ENCODE results near the gene KCNG1. TPM values are rescaled to one million over a fixed set of nuclear protein-coding genes. Genes with fewer than 3 reads are reported as not detected.

Gene KCNG1
- total RNA-seq, 1 donor from 2014 or later: 5.8 TPM

- Mint-ChIP-seq H3K27ac (ENCODE audit: unreplicated experiment) (no peak overlapping the region), H3K27me3 (ENCODE audit: low read depth) (peaks cover 6% of the 10 kb centered on the region), H3K36me3 (ENCODE audit: low read depth) (no peaks in the 10 kb centered on the region), H3K9me3 (no peaks in the 10 kb centered on the region), H3K4me1 (peaks cover under 1% of the 10 kb centered on the region), H3K4me3 (no peak overlapping the region)
- TF ChIP-seq, protein P1, sequence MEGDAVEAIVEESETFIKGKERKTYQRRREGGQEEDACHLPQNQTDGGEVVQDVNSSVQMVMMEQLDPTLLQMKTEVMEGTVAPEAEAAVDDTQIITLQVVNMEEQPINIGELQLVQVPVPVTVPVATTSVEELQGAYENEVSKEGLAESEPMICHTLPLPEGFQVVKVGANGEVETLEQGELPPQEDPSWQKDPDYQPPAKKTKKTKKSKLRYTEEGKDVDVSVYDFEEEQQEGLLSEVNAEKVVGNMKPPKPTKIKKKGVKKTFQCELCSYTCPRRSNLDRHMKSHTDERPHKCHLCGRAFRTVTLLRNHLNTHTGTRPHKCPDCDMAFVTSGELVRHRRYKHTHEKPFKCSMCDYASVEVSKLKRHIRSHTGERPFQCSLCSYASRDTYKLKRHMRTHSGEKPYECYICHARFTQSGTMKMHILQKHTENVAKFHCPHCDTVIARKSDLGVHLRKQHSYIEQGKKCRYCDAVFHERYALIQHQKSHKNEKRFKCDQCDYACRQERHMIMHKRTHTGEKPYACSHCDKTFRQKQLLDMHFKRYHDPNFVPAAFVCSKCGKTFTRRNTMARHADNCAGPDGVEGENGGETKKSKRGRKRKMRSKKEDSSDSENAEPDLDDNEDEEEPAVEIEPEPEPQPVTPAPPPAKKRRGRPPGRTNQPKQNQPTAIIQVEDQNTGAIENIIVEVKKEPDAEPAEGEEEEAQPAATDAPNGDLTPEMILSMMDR (conservative IDR thresholded peaks at IDR 0.05): no peak
- DNase-seq (ENCODE audit: low read depth, low spot score): no peak
These were observed 25.7 kb downstream of the KCNG1 start for GRCh38 chr20:50996901-50997865.

DNA sequence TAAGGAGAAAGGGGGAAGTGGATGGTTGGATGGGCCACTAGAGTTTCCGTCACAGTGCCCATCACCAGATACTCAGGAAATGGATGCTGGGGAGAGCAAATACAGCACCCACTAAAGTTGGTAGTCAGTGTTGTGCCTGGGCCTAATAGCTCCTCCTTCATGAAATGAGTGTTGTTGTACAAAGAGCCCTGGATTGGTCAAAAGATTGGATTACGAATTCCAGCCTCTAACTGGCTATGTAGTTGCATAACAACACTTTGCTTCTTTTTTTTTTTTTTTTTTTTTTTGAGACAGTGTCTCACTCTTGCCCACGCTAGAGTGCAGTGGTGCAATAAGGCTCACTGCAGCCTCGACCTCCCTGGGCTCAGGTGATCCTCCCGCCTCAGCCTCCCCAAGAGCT lies 27.4 kb downstream of the KCNG1 start:
- no peak overlapping the region for H3K27ac Mint-ChIP-seq (ENCODE audit: unreplicated experiment)
- H3K27me3 Mint-ChIP-seq (ENCODE audit: low read depth): peaks cover 6% of the 10 kb centered on the region
- no peaks in the 10 kb centered on the region for H3K36me3 Mint-ChIP-seq (ENCODE audit: low read depth)
- H3K4me3 Mint-ChIP-seq: no peak overlapping the region
- DNase-seq (ENCODE audit: low read depth, low spot score): no peak
- H3K4me1 Mint-ChIP-seq: no peaks in the 10 kb centered on the region
- TF ChIP-seq, protein P1 (conservative IDR thresholded peaks at IDR 0.05): no peak
- no peaks in the 10 kb centered on the region for H3K9me3 Mint-ChIP-seq

DNA sequence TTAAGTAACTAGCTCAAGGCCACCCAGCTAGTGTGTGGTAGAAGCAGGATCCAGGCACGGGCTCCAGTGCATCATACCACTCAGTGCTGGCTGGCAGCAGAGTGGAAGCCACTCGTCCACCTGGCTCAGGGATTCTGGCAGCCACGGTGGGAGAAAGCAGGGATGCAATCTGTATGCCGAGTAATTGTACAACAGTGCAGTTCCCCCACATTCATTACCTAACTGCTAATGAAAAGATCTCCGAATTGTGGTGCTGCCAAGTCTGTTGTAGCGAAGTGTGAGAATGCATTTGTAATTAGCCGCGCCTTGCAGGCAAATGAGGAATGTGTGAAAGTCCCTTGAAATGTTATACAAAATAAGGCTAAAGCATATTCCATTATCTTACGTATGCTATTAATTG lies 29.0 kb downstream of the KCNG1 start:
- Mint-ChIP-seq H3K4me3 (no peak overlapping the region), H3K36me3 (ENCODE audit: low read depth) (no peaks in the 10 kb centered on the region), H3K27me3 (ENCODE audit: low read depth) (peaks cover 8% of the 10 kb centered on the region), H3K9me3 (no peaks in the 10 kb centered on the region), H3K27ac (ENCODE audit: unreplicated experiment) (no peak overlapping the region), H3K4me1 (no peaks in the 10 kb centered on the region)
- TF ChIP-seq, protein P1 (conservative IDR thresholded peaks at IDR 0.05): no peak
- no peak for DNase-seq (ENCODE audit: low read depth, low spot score)

GRCh38 chr20:50992733-50993457 lies 30.0 kb downstream of the KCNG1 start:
- Mint-ChIP-seq H3K9me3 (no peaks in the 10 kb centered on the region), H3K36me3 (ENCODE audit: low read depth) (no peaks in the 10 kb centered on the region), H3K4me1 (no peaks in the 10 kb centered on the region), H3K27ac (ENCODE audit: unreplicated experiment) (no peak overlapping the region), H3K4me3 (no peak overlapping the region), H3K27me3 (ENCODE audit: low read depth) (peaks cover 8% of the 10 kb centered on the region)
- DNase-seq (ENCODE audit: low read depth, low spot score): peak; percentile 68
- TF ChIP-seq, protein P1 (conservative IDR thresholded peaks at IDR 0.05): peak; percentile 80

DNA sequence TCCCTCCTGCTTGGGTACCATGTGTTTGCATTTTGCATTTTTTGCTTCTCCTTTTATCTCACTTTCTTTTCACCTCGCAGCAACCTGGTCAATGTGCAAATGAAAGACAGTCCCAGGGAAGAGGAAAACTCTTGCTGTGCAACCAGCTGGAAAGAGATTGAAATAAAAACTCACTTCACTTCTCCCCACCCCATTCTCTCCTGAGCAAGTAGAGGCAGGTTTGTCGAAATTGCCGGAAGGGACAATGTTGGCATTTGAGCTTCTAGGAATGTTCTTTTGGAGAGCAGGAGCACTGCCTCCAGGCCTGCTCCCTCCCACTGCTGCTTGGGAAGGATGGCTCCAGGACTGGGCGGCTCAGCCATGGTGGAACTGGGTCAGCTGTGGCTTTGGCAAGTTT lies 30.6 kb downstream of the KCNG1 start:
- no peak for DNase-seq (ENCODE audit: low read depth, low spot score)
- no peaks in the 10 kb centered on the region for H3K4me1 Mint-ChIP-seq
- no peak overlapping the region for H3K27ac Mint-ChIP-seq (ENCODE audit: unreplicated experiment)
- H3K9me3 Mint-ChIP-seq: no peaks in the 10 kb centered on the region
- no peak overlapping the region for H3K4me3 Mint-ChIP-seq
- TF ChIP-seq, protein P1 (conservative IDR thresholded peaks at IDR 0.05): no peak
- no peaks in the 10 kb centered on the region for H3K36me3 Mint-ChIP-seq (ENCODE audit: low read depth)
- H3K27me3 Mint-ChIP-seq (ENCODE audit: low read depth): peaks cover 11% of the 10 kb centered on the region
